H9 (cell line): ENCODE results near the gene NPC1. TPM values are rescaled to one million over a fixed set of nuclear protein-coding genes. Genes with fewer than 3 reads are reported as not detected.
A peak's percentile ranks its signal among the peaks of the same experiment; 100 is the strongest.

Source experiments
- DNase-seq: peaks from one replicate; pipeline ENCODE4 v3.0.0-alpha.2; 2017
- H2AFZ ChIP-seq: one replicate; pipeline ENCODE4 v1.6.1; 2013; ENCODE audit warnings: mild to moderate bottlenecking, low read length, control low read depth, moderate library complexity
- H2AK5ac ChIP-seq: 2 replicates; pipeline ENCODE4 v1.6.1; 2013; ENCODE audit warnings: low read length, control low read depth, mixed read lengths; ENCODE audit not compliant: insufficient read length
- H2BK120ac ChIP-seq: one replicate; pipeline ENCODE4 v1.6.1; 2013; ENCODE audit warnings: low read depth, mild to moderate bottlenecking, low read length, control low read depth, inconsistent platforms; ENCODE audit not compliant: poor library complexity, severe bottlenecking
- H2BK12ac ChIP-seq: 2 replicates; pipeline ENCODE4 v1.6.1; 2013; ENCODE audit warnings: low read length, control low read depth, mixed read lengths, low read depth; ENCODE audit not compliant: insufficient read length
- H2BK15ac ChIP-seq: 2 replicates; pipeline ENCODE4 v1.6.1; 2013; ENCODE audit warnings: low read depth, low read length, control low read depth
- H2BK20ac ChIP-seq: one replicate; pipeline ENCODE4 v1.6.1; 2013; ENCODE audit warnings: low read depth, mild to moderate bottlenecking, low read length, control low read depth, inconsistent platforms; ENCODE audit not compliant: poor library complexity, severe bottlenecking
- H2BK5ac ChIP-seq: 2 replicates; pipeline ENCODE4 v1.6.1; 2013; ENCODE audit warnings: low read length, control low read depth, mixed read lengths; ENCODE audit not compliant: insufficient read length
- H3K14ac ChIP-seq: 2 replicates; pipeline ENCODE4 v1.6.1; 2013; ENCODE audit warnings: low read length, control low read depth; ENCODE audit not compliant: insufficient read depth
- H3K18ac ChIP-seq: 2 replicates; pipeline ENCODE4 v1.6.1; 2013; ENCODE audit warnings: low read depth, mild to moderate bottlenecking, mixed read lengths, low read length, control low read depth; ENCODE audit not compliant: insufficient read length
- H3K23ac ChIP-seq: 2 replicates; pipeline ENCODE4 v1.6.1; 2013; ENCODE audit warnings: low read length, control low read depth, mixed read lengths, low read depth; ENCODE audit not compliant: insufficient read length
- H3K23me2 ChIP-seq: 2 replicates; pipeline ENCODE4 v1.6.1; 2013; ENCODE audit warnings: low read depth, mild to moderate bottlenecking, mixed read lengths, low read length, control low read depth; ENCODE audit not compliant: insufficient read length, poor library complexity, severe bottlenecking
- H3K27ac ChIP-seq: 2 replicates; pipeline ENCODE4 v1.5.1; 2013; ENCODE audit warnings: low read length, control low read depth, mixed read lengths, low read depth; ENCODE audit not compliant: insufficient read length
- H3K27me3 ChIP-seq: 2 replicates; pipeline ENCODE4 v1.6.1; 2013; ENCODE audit warnings: low read length, control low read depth, inconsistent platforms; ENCODE audit not compliant: insufficient read depth
- H3K4ac ChIP-seq: 2 replicates; pipeline ENCODE4 v1.6.1; 2013; ENCODE audit warnings: low read depth, mild to moderate bottlenecking, control low read depth, inconsistent platforms, low read length, moderate library complexity
- H3K4me1 ChIP-seq: 2 replicates; pipeline ENCODE4 v1.6.1; 2013; ENCODE audit warnings: low read length, control low read depth, inconsistent platforms; ENCODE audit not compliant: insufficient read depth
- H3K4me2 ChIP-seq: 2 replicates; pipeline ENCODE4 v1.6.1; 2013; ENCODE audit warnings: low read length, control low read depth, mixed read lengths; ENCODE audit not compliant: insufficient read length, insufficient read depth
- H3K56ac ChIP-seq: 2 replicates; pipeline ENCODE4 v1.6.1; 2013; ENCODE audit warnings: low read depth, mild to moderate bottlenecking, mixed read lengths, low read length, control low read depth; ENCODE audit not compliant: insufficient read length
- H3K79me1 ChIP-seq: 2 replicates; pipeline ENCODE4 v1.6.1; 2013; ENCODE audit warnings: low read depth, mild to moderate bottlenecking, moderate library complexity, low read length, control low read depth, inconsistent platforms; ENCODE audit not compliant: insufficient read depth, poor library complexity, severe bottlenecking
- H3K79me2 ChIP-seq: 2 replicates; pipeline ENCODE4 v1.6.1; 2013; ENCODE audit warnings: low read length, control low read depth, inconsistent platforms; ENCODE audit not compliant: insufficient read depth
- H3K9ac ChIP-seq: 2 replicates; pipeline ENCODE4 v1.6.1; 2013; ENCODE audit warnings: low read length, control low read depth, mixed read lengths; ENCODE audit not compliant: insufficient read length; ENCODE audit errors: extremely low read depth
- H3K9me3 ChIP-seq: one replicate; pipeline ENCODE4 v1.6.1; 2013; ENCODE audit warnings: low read depth, low read length, inconsistent platforms; ENCODE audit not compliant: control insufficient read depth
- H3T11ph ChIP-seq: one replicate; pipeline ENCODE4 v1.6.1; 2013; ENCODE audit warnings: mild to moderate bottlenecking, low read length, control low read depth, inconsistent platforms
- H4K20me1 ChIP-seq: one replicate; pipeline ENCODE4 v1.6.1; 2013; ENCODE audit not compliant: control insufficient read depth, insufficient read length, insufficient read depth
- H4K5ac ChIP-seq: 2 replicates; pipeline ENCODE4 v1.6.1; 2013; ENCODE audit warnings: low read depth, mild to moderate bottlenecking, mixed read lengths, low read length, control low read depth; ENCODE audit not compliant: insufficient read length
- H4K8ac ChIP-seq: replicated peaks from 2 replicates; pipeline ENCODE4 v1.6.1; 2013; ENCODE audit warnings: low read length, control low read depth, mixed read lengths, low read depth; ENCODE audit not compliant: insufficient read length
- H4K91ac ChIP-seq: 2 replicates; pipeline ENCODE4 v1.6.1; 2013; ENCODE audit warnings: low read depth, mild to moderate bottlenecking, moderate library complexity, mixed read lengths, low read length, control low read depth; ENCODE audit not compliant: insufficient read length
- H3K27ac Mint-ChIP-seq, 3 experiments: 2 replicates in 2 of 3; 3 replicates in 1 of 3; pipeline ENCODE4 v1.8.0; 2020 to 2021; ENCODE audit warnings: mixed read lengths in 3 of 3, mild to moderate bottlenecking in 1 of 3, moderate library complexity in 1 of 3
- H3K27me3 Mint-ChIP-seq: 2 replicates; pipeline ENCODE4 v1.8.0; 2021; ENCODE audit warnings: low read depth, mild to moderate bottlenecking, moderate library complexity, mixed read lengths
- H3K36me3 Mint-ChIP-seq, 3 experiments: 2 replicates in 2 of 3; 3 replicates in 1 of 3; pipeline ENCODE4 v1.8.0; 2020 to 2021; ENCODE audit warnings: low read depth in 3 of 3, mixed read lengths in 3 of 3; ENCODE audit not compliant: insufficient read depth in 1 of 3
- H3K4me1 Mint-ChIP-seq, 2 experiments: 2 replicates each; pipeline ENCODE4 v1.8.0; 2020; ENCODE audit warnings: mixed read lengths in 2 of 2
- H3K4me3 Mint-ChIP-seq, 2 experiments: 2 replicates in 1 of 2; 3 replicates in 1 of 2; pipeline ENCODE4 v1.8.0; 2020 to 2021; ENCODE audit warnings: mild to moderate bottlenecking in 2 of 2, mixed read lengths in 2 of 2, moderate library complexity in 1 of 2
- H3K9me3 Mint-ChIP-seq, 2 experiments: 2 replicates in 1 of 2; 3 replicates in 1 of 2; pipeline ENCODE4 v1.8.0; 2020; ENCODE audit warnings: mild to moderate bottlenecking in 2 of 2, mixed read lengths in 2 of 2, moderate library complexity in 1 of 2
- CTCF ChIP-seq: fragments of 200-600 bp; sonication (generic); conservative IDR thresholded peaks from 3 replicates; pipeline ENCODE4 v1.8.0; 2021; ENCODE audit warnings: antibody characterized with exemption, mild to moderate bottlenecking
- WGBS: extraction: QIAGEN DNeasy Blood & Tissue Kit; methylation state at CpG from one replicate; pipeline ENCODE4 v1.1.7; 2013; ENCODE audit warnings: missing lambda C conversion rate, low lambda C conversion rate, mixed read lengths; ENCODE audit not compliant: insufficient read length; ENCODE audit errors: extremely low coverage; 5-methylcytosine and 5-hydroxymethylcytosine counted together
- total RNA-seq: library from RNA; stranded (reverse); gene quantifications from 2 replicates; pipeline ENCODE4 v1.2.1, GENCODE V29; 2021

Gene NPC1
- total RNA-seq, 1 experiment from 2014 or later: 24.2 TPM

- Histone ChIP-seq H2BK5ac (no peak overlapping the region), H3K27ac (no peak overlapping the region), H3T11ph (no peak overlapping the region), H2BK20ac (no peak overlapping the region), H3K23me2 (no peaks in the 10 kb centered on the region), H3K79me2 (no peaks in the 10 kb centered on the region), H2BK15ac (no peak overlapping the region), H2BK120ac (no peak overlapping the region), H2AFZ (no peak overlapping the region), H4K91ac (no peak overlapping the region), H4K5ac (no peak overlapping the region), H3K9me3 (no peaks in the 10 kb centered on the region), H3K23ac (no peak overlapping the region), H4K20me1 (no peaks in the 10 kb centered on the region), H3K56ac (no peak overlapping the region), H2AK5ac (no peak overlapping the region), H3K4ac (no peak overlapping the region), H3K14ac (no peak overlapping the region), H3K9ac (no peak overlapping the region), H3K79me1 (no peaks in the 10 kb centered on the region), H3K27me3 (no peaks in the 10 kb centered on the region), H3K4me1 (peaks cover 2% of the 10 kb centered on the region; the same call in 1 of the 2 replicates), H3K4me2 (no peak overlapping the region), H3K18ac (no peak overlapping the region), H4K8ac (no peak overlapping the region), H2BK12ac (no peak overlapping the region)
- Mint-ChIP-seq H3K27ac (peak overlapping the region in 1 of 3 experiments; percentile 79; a peak in 2 of 7 replicates), H3K9me3 (no peaks in the 10 kb centered on the region), H3K27me3 (no peaks in the 10 kb centered on the region), H3K4me3 (no peak overlapping the region), H3K36me3 (peaks cover 14 to 37% (median 37%) of the 10 kb centered on the region in 3 experiments), H3K4me1 (peaks cover 10 to 16% of the 10 kb centered on the region in 2 experiments; a peak in 3 of 4 replicates)
- DNase-seq: no peak
- no peak for TF ChIP-seq CTCF
- WGBS: no CpG with 5 or more reads among the region's 5 CpGs
Measured at GRCh38 chr18:23572570-23572969, 13.7 kb downstream of the NPC1 start.
